Measurements from ENCODE around the gene CASP8AP2.

DNA sequence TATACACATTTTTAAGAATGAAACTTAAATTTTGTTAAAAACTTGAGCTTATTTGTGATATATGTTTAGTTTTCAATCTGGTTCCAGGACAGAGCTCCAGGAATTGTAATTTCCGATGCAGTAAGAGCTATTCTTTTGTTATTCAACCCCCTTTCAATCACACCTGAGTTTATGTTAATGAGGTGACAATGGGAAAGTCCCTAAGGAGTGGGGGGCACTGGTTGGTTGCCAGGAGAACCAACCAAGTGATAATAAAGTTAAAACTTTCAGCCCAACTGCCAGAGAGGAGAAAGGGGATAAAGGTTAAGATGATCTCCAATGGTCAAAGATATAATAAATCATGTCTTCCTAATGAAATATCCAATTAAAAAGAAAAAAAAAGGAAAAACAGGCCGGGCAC, 29.9 kb upstream of the CASP8AP2 start:
- no peak for TF ChIP-seq EZH2 (IDR thresholded peaks at IDR 0.05)
- TF ChIP-seq POLR2AphosphoS5 (IDR thresholded peaks at IDR 0.05; ENCODE audit: borderline replicate concordance, low read depth, low read length): no peak
- no peak for TF ChIP-seq FOXP2 (optimal IDR thresholded peaks at IDR 0.05; ENCODE audit: control extremely low read depth, extremely low read length, insufficient read depth)

Data from SK-N-MC (cell line).